Upper lobe of left lung (tissue), 6 donors: ENCODE data around the gene NT5E. TPM values are rescaled to one million over a fixed set of nuclear protein-coding genes. Genes with fewer than 3 reads are reported as not detected.

Source experiments
- ATAC-seq, 2 donors: fragments of 200-7000 bp; cut with Tn5 transposase; one replicate each; pipeline ENCODE4 v1.9.1; 2022; ENCODE audit warnings: mild to moderate bottlenecking in 2 of 2, moderate library complexity in 2 of 2; ENCODE audit not compliant: low FRiP score in 2 of 2
- DNase-seq, 2 donors: peaks; one replicate each; pipeline ENCODE4 v3.0.0-alpha.2; 2019 to 2020
- H3K27ac ChIP-seq, 4 donors: fragments of 200-600 bp; sonication (generic); one replicate each; pipeline ENCODE4 v1.5.1; 2016 to 2019
- H3K27me3 ChIP-seq, 4 donors: fragments of 200-600 bp; sonication (generic); one replicate each; pipeline ENCODE4 v1.5.1; 2017 to 2019
- H3K36me3 ChIP-seq, 4 donors: fragments of 200-600 bp; sonication (generic); one replicate each; pipeline ENCODE4 v1.5.1; 2016 to 2019
- H3K4me1 ChIP-seq, 4 donors: fragments of 200-600 bp; sonication (generic); one replicate each; pipeline ENCODE4 v1.5.1; 2018 to 2019
- H3K4me3 ChIP-seq, 4 donors: fragments of 200-600 bp; sonication (generic); one replicate each; pipeline ENCODE4 v1.5.1; 2017 to 2019; ENCODE audit warnings: mild to moderate bottlenecking in 2 of 4, moderate library complexity in 1 of 4
- H3K9me3 ChIP-seq, 4 donors: fragments of 200-600 bp; sonication (generic); one replicate each; pipeline ENCODE4 v1.5.1; 2018 to 2019
- EP300 ChIP-seq, 4 donors: sonication (generic); formaldehyde crosslinking; IDR thresholded peaks; one replicate each; pipeline ENCODE4 v1.5.1; 2017; ENCODE audit warnings: antibody characterized with exemption in 4 of 4, control low read depth in 2 of 4
- POLR2A ChIP-seq, 4 donors: fragments of 450-650 bp; IDR thresholded peaks; one replicate each; pipeline ENCODE4 v1.5.1; 2016 to 2017; ENCODE audit warnings: antibody characterized with exemption in 4 of 4, mild to moderate bottlenecking in 2 of 4
- POLR2AphosphoS5 ChIP-seq, 2 donors: sonication (generic); formaldehyde crosslinking; IDR thresholded peaks; one replicate each; pipeline ENCODE4 v1.5.1; 2017; ENCODE audit warnings: antibody characterized with exemption in 2 of 2
- WGBS, 2 donors: methylation state at CpG; one replicate each; pipeline ENCODE4 v1.1.5; 2017 to 2018; 5-methylcytosine and 5-hydroxymethylcytosine counted together
- total RNA-seq, 6 donors: library from RNA; depleted of rRNA in 4 of 6; stranded (reverse); fragments of >200 nt in 4 of 6; gene quantifications; one replicate each; pipeline versions ENCODE4 v1.1.0 to v1.2.1, GENCODE V29; 2016 to 2021
- TF ChIP-seq, protein P1 (sequence below), 6 experiments: fragments of 450-650 bp in 4 of 6; fragments of 200-600 bp in 2 of 6; sonication (generic) in 2 of 6; IDR thresholded peaks; one replicate each; pipeline ENCODE4 v1.5.1; 2016 to 2019; ENCODE audit warnings: antibody characterized with exemption in 6 of 6
- donor health status: DM: no; HTN: no; CAD: no; lungs with moderate emphysema.
- donor health status: DM: no; HTN: yes; CAD: no; lungs with severe emphysema.

Gene NT5E
- total RNA-seq, 6 donors from 2014 or later: 1.4 to 17.8 (median 9.6) TPM

DNA sequence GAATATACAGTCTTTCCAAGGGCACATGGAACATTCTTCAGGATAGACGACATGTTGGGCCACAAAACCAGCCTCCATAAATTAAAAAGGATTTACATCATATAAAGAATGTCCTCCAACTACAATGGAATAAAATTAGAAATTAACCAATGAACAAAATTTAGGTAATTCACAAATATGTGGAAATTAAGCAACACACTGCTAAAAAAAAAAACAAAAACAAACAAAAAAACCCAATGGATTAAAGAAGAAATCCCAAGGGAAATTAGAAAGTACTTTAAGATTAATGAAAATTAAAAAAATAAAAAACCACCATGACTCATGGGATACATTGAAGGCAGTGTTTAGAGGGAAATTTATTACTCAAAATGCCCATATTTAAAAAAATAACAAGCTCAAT lies 21.4 kb upstream of the NT5E start:
- Histone ChIP-seq H3K9me3 (peaks cover 0 to 13% (median 3%) of the 10 kb centered on the region in 4 donors), H3K27ac (no peak overlapping the region), H3K4me3 (no peak overlapping the region), H3K36me3 (no peaks in the 10 kb centered on the region), H3K27me3 (no peaks in the 10 kb centered on the region), H3K4me1 (no peaks in the 10 kb centered on the region)
- DNase-seq (no peak), ATAC-seq (no peak)
- 78 to 90% methylated on average over 1 of the region's 1 CpG for WGBS, 2 donors
- TF ChIP-seq POLR2A (IDR thresholded peaks at IDR 0.05) (no peak), POLR2AphosphoS5 (IDR thresholded peaks at IDR 0.05) (no peak), EP300 (IDR thresholded peaks at IDR 0.05) (no peak)
- TF ChIP-seq, protein P1, sequence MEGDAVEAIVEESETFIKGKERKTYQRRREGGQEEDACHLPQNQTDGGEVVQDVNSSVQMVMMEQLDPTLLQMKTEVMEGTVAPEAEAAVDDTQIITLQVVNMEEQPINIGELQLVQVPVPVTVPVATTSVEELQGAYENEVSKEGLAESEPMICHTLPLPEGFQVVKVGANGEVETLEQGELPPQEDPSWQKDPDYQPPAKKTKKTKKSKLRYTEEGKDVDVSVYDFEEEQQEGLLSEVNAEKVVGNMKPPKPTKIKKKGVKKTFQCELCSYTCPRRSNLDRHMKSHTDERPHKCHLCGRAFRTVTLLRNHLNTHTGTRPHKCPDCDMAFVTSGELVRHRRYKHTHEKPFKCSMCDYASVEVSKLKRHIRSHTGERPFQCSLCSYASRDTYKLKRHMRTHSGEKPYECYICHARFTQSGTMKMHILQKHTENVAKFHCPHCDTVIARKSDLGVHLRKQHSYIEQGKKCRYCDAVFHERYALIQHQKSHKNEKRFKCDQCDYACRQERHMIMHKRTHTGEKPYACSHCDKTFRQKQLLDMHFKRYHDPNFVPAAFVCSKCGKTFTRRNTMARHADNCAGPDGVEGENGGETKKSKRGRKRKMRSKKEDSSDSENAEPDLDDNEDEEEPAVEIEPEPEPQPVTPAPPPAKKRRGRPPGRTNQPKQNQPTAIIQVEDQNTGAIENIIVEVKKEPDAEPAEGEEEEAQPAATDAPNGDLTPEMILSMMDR (IDR thresholded peaks at IDR 0.05): no peak

DNA sequence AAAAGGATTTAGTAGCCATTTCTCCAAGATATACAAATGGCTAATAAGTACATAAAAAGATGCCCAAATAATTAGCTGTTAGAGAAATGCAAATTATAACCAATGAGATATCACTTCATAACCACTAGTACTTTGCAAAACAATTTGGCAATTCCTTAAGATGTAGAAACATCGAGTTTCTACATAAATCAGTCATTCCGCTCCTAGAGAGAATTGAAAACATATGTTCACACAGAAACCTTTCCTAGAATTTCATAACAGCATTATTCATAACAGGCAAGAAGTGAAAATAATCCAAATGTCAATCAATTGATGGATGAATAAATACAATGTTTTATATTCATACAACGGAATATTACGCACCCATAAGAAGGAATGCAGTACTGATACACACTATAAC lies 20.5 kb upstream of the NT5E start:
- no peaks in the 10 kb centered on the region for H3K27me3 ChIP-seq
- peaks cover 0 to 13% (median 3%) of the 10 kb centered on the region in 4 donors for H3K9me3 ChIP-seq
- ATAC-seq (no peak), DNase-seq (no peak)
- H3K36me3 ChIP-seq: no peaks in the 10 kb centered on the region
- H3K4me1 ChIP-seq: no peaks in the 10 kb centered on the region
- TF ChIP-seq POLR2A (IDR thresholded peaks at IDR 0.05) (no peak), POLR2AphosphoS5 (IDR thresholded peaks at IDR 0.05) (no peak), EP300 (IDR thresholded peaks at IDR 0.05) (no peak)
- TF ChIP-seq, protein P1 (IDR thresholded peaks at IDR 0.05): no peak
- H3K27ac ChIP-seq: no peak overlapping the region
- H3K4me3 ChIP-seq: no peak overlapping the region
- WGBS, 2 donors: 88 to 95% methylated on average over 4 of the region's 4 CpGs

DNA sequence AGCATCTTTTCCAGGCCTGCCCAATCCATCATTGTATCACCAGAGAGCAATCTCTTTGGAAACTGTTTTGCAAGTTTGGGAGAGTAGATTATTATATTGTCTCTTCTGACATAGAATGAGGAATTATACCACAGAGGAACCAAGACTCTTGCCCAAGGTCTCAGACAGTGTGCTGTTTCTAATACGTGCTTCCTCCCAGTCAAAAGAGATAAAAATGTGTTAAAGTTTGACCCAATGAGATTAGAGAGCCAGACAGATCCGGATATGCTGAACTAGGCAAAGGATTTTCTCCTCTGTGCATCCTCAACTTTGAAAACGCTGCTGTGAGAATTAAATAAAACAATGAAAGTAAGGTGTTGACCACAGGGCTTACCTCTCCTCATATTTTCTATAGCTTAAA lies 18.6 kb upstream of the NT5E start:
- DNase-seq: no peak
- H3K9me3 ChIP-seq: peaks cover 0 to 3% (median 1%) of the 10 kb centered on the region in 4 donors
- no peaks in the 10 kb centered on the region for H3K27me3 ChIP-seq
- no peak overlapping the region for H3K27ac ChIP-seq
- 58 to 65% methylated on average over 3 of the region's 3 CpGs for WGBS, 2 donors
- H3K36me3 ChIP-seq: no peaks in the 10 kb centered on the region
- no peaks in the 10 kb centered on the region for H3K4me1 ChIP-seq
- no peak for ATAC-seq
- TF ChIP-seq EP300 (IDR thresholded peaks at IDR 0.05): no peak
- no peak for TF ChIP-seq POLR2A (IDR thresholded peaks at IDR 0.05)
- TF ChIP-seq, protein P1 (IDR thresholded peaks at IDR 0.05): no peak
- TF ChIP-seq POLR2AphosphoS5 (IDR thresholded peaks at IDR 0.05): no peak
- H3K4me3 ChIP-seq: no peak overlapping the region

DNA sequence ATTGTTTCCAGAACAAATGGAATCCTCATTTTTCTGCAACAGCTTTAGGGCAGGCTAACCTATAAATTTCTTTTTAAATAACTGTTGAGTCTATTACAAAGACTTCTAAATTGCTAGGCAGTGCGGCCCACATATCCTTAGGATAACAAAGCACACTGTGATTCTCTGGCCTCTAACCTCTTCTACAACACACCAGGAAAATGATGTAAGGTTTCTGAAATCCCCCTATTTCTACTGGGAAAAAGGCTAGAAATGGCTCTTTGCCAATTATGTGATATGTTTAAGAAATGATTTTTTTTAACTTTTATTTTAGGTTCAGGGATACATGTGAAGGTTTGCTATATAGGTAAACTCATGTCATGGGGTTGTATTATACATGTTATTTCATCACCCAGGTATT lies 17.3 kb upstream of the NT5E start:
- WGBS, 2 donors: 94 to 95% methylated on average over 1 of the region's 1 CpG
- DNase-seq: no peak
- Histone ChIP-seq H3K36me3 (no peaks in the 10 kb centered on the region), H3K9me3 (no peaks in the 10 kb centered on the region), H3K4me1 (no peaks in the 10 kb centered on the region), H3K27me3 (no peaks in the 10 kb centered on the region), H3K27ac (no peak overlapping the region), H3K4me3 (no peak overlapping the region)
- TF ChIP-seq, protein P1 (IDR thresholded peaks at IDR 0.05): no peak
- no peak for TF ChIP-seq POLR2A (IDR thresholded peaks at IDR 0.05)
- no peak for TF ChIP-seq EP300 (IDR thresholded peaks at IDR 0.05)
- TF ChIP-seq POLR2AphosphoS5 (IDR thresholded peaks at IDR 0.05): no peak
- no peak for ATAC-seq

DNA sequence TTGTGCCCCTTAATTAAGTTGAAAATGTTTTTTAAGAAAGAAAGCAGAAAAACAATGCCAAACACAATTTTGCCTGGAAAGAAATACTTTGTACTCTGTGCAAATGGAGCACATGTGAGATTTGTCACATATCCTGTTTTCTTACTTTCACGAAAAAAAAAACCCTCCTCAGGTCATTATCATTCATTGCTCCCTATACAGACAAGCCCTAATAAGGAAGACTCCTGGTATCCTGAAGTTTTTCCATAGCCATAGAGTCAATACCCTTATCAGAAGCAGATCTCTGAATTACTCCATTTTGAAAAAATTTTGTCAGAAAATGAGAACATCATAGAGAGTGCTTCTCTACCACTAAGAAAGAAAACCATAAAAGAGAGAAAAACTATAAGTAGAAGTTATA lies 14.0 kb upstream of the NT5E start:
- Histone ChIP-seq H3K4me3 (no peak overlapping the region), H3K27ac (no peak overlapping the region), H3K9me3 (no peaks in the 10 kb centered on the region), H3K27me3 (no peaks in the 10 kb centered on the region), H3K4me1 (no peaks in the 10 kb centered on the region), H3K36me3 (no peaks in the 10 kb centered on the region)
- no peak for DNase-seq
- TF ChIP-seq POLR2AphosphoS5 (IDR thresholded peaks at IDR 0.05) (no peak), POLR2A (IDR thresholded peaks at IDR 0.05) (no peak), EP300 (IDR thresholded peaks at IDR 0.05) (no peak)
- TF ChIP-seq, protein P1 (IDR thresholded peaks at IDR 0.05): no peak
- ATAC-seq: no peak
- 56 to 74% methylated on average over 1 of the region's 1 CpG for WGBS, 2 donors
